GM23338 (cell line): ENCODE results near the gene ERMARD. TPM values are rescaled to one million over a fixed set of nuclear protein-coding genes. Genes with fewer than 3 reads are reported as not detected.

Experiments
- ATAC-seq: fragments of 200-7000 bp; cut with Tn5 transposase; 3 replicates; pipeline ENCODE4 v1.9.1; 2020
- DNase-seq: peaks from one replicate; pipeline ENCODE4 v3.0.0-alpha.2; 2015; ENCODE audit warnings: low spot score
- H2AFZ ChIP-seq: fragments of 200-600 bp; sonication (generic); 2 replicates; pipeline ENCODE4 v1.8.0; 2016; ENCODE audit warnings: antibody characterized with exemption, mild to moderate bottlenecking, moderate library complexity
- H3F3A ChIP-seq: fragments of 200-600 bp; sonication (generic); replicated peaks from 2 replicates; pipeline ENCODE4 v1.8.0; 2017; ENCODE audit warnings: antibody characterized with exemption, mixed run types, low read depth
- H3K27ac ChIP-seq: fragments of 200-600 bp; sonication (generic); 2 replicates; pipeline ENCODE4 v1.6.1; 2016; ENCODE audit warnings: low read depth
- H3K27me3 ChIP-seq: fragments of 200-600 bp; sonication (generic); 2 replicates; pipeline ENCODE4 v1.8.0; 2016; ENCODE audit warnings: mild to moderate bottlenecking, mixed run types, moderate library complexity; ENCODE audit not compliant: insufficient read depth
- H3K36me3 ChIP-seq: fragments of 200-600 bp; sonication (generic); 2 replicates; pipeline ENCODE4 v1.8.0; 2016; ENCODE audit warnings: mild to moderate bottlenecking; ENCODE audit not compliant: insufficient read depth
- H3K4me1 ChIP-seq: fragments of 200-600 bp; sonication (generic); 2 replicates; pipeline ENCODE4 v1.8.0; 2016; ENCODE audit warnings: mild to moderate bottlenecking, moderate library complexity; ENCODE audit not compliant: insufficient read depth
- H3K4me2 ChIP-seq: fragments of 200-600 bp; sonication (generic); 2 replicates; pipeline ENCODE4 v1.7.1; 2017; ENCODE audit warnings: mixed run types
- H3K4me3 ChIP-seq: fragments of 200-600 bp; sonication (generic); 2 replicates; pipeline ENCODE4 v1.6.1; 2016; ENCODE audit warnings: mixed run types
- H3K79me2 ChIP-seq: fragments of 200-600 bp; sonication (generic); replicated peaks from 2 replicates; pipeline ENCODE4 v1.8.0; 2017; ENCODE audit warnings: mild to moderate bottlenecking; ENCODE audit not compliant: insufficient read depth
- H3K9me2 ChIP-seq: fragments of 200-600 bp; sonication (generic); 2 replicates; pipeline ENCODE4 v1.8.0; 2017; ENCODE audit not compliant: insufficient read depth
- H4K20me1 ChIP-seq: fragments of 200-600 bp; sonication (generic); replicated peaks from 2 replicates; pipeline ENCODE4 v1.8.0; 2017; ENCODE audit warnings: mild to moderate bottlenecking; ENCODE audit not compliant: insufficient read depth
- H3K27ac Mint-ChIP-seq: 2 replicates; pipeline ENCODE4 v1.8.0; 2020; ENCODE audit warnings: inconsistent platforms, mild to moderate bottlenecking, moderate library complexity, mixed read lengths
- H3K27me3 Mint-ChIP-seq: 3 replicates; pipeline ENCODE4 v1.8.0; 2022; ENCODE audit warnings: low read depth, mild to moderate bottlenecking, moderate library complexity, mixed read lengths, inconsistent platforms; ENCODE audit not compliant: insufficient read depth, poor library complexity
- H3K36me3 Mint-ChIP-seq: 3 replicates; pipeline ENCODE4 v1.8.0; 2021; ENCODE audit warnings: low read depth, mild to moderate bottlenecking, inconsistent platforms, moderate library complexity, mixed read lengths
- H3K4me1 Mint-ChIP-seq: 3 replicates; pipeline ENCODE4 v1.8.0; 2020; ENCODE audit warnings: mild to moderate bottlenecking, inconsistent platforms, mixed read lengths
- H3K4me3 Mint-ChIP-seq: 3 replicates; pipeline ENCODE4 v1.8.0; 2021; ENCODE audit warnings: moderate library complexity, mild to moderate bottlenecking, inconsistent platforms, mixed read lengths
- H3K9me3 Mint-ChIP-seq: 3 replicates; pipeline ENCODE4 v1.8.0; 2020; ENCODE audit warnings: moderate library complexity, mild to moderate bottlenecking, inconsistent platforms, mixed read lengths
- CREB1 ChIP-seq: fragments of 250-450 bp; sonication (Bioruptor Pico); IDR thresholded peaks from 2 replicates; pipeline ENCODE4 v1.5.0; 2020; ENCODE audit warnings: low read depth, mild to moderate bottlenecking, moderate library complexity
- EZH2 ChIP-seq: fragments of 200-600 bp; sonication (generic); IDR thresholded peaks from one replicate; pipeline ENCODE4 v1.8.0; 2017; ENCODE audit warnings: antibody characterized with exemption, mild to moderate bottlenecking, low read depth; ENCODE audit not compliant: unreplicated experiment
- EZH2phosphoT487 ChIP-seq: fragments of 200-600 bp; sonication (generic); IDR thresholded peaks from one replicate; pipeline ENCODE4 v1.8.1; 2018; ENCODE audit warnings: antibody characterized with exemption; ENCODE audit not compliant: unreplicated experiment
- JUNB ChIP-seq: IDR thresholded peaks from one replicate; pipeline ENCODE4 v1.6.1; 2016; ENCODE audit warnings: antibody characterized with exemption; ENCODE audit not compliant: unreplicated experiment
- POLR2AphosphoS5 ChIP-seq: IDR thresholded peaks from 2 replicates; pipeline ENCODE4 v1.6.1; 2016; ENCODE audit warnings: antibody characterized with exemption, low read depth
- STAT1 ChIP-seq: IDR thresholded peaks from one replicate; pipeline ENCODE4 v1.6.1; 2016; ENCODE audit warnings: antibody characterized with exemption; ENCODE audit not compliant: unreplicated experiment
- ZNF114 ChIP-seq: fragments of 250-450 bp; sonication (Bioruptor Pico); IDR thresholded peaks from 2 replicates; pipeline ENCODE4 v1.5.0; 2020; ENCODE audit warnings: mild to moderate bottlenecking, moderate library complexity
- ZNF331 ChIP-seq: fragments of 250-450 bp; sonication (Bioruptor Pico); IDR thresholded peaks from 2 replicates; pipeline ENCODE4 v1.5.0; 2020; ENCODE audit warnings: low read depth, mild to moderate bottlenecking, moderate library complexity
- polyA plus RNA-seq: library from polyadenylated mRNA; unstranded; fragments of >200 nt; fragmentation: Nextera tagmentation; extraction: Ambion mirVana; gene quantifications from 2 replicates; pipeline ENCODE4 v1.2.1, GENCODE V29; 2016
- total RNA-seq: library from RNA; depleted of rRNA; stranded (reverse); fragments of >200 nt; shearing (Covaris generic); gene quantifications from 2 replicates; pipeline ENCODE4 v1.2.3, GENCODE V29; 2014
- TF ChIP-seq, protein P1 (sequence below): IDR thresholded peaks from one replicate; pipeline ENCODE4 v1.6.1; 2018; ENCODE audit warnings: antibody characterized with exemption; ENCODE audit not compliant: unreplicated experiment
- TF ChIP-seq, protein P2 (sequence below), 2 experiments: fragments of 200-600 bp in 1 of 2; sonication (generic) in 1 of 2; conservative IDR thresholded peaks; 2 replicates each; pipeline versions ENCODE4 v1.5.1 to v1.6.1; 2016 to 2017; ENCODE audit warnings: antibody characterized with exemption in 2 of 2, low read depth in 2 of 2, mild to moderate bottlenecking in 2 of 2, moderate library complexity in 1 of 2
- TF ChIP-seq, protein P3 (sequence below): IDR thresholded peaks from 2 replicates; pipeline ENCODE4 v1.6.1; 2016; ENCODE audit warnings: antibody characterized with exemption

The ERMARD gene
- total and polyA plus RNA-seq, 2 experiments from 2014 or later = 7.6 to 8.6 TPM

DNA sequence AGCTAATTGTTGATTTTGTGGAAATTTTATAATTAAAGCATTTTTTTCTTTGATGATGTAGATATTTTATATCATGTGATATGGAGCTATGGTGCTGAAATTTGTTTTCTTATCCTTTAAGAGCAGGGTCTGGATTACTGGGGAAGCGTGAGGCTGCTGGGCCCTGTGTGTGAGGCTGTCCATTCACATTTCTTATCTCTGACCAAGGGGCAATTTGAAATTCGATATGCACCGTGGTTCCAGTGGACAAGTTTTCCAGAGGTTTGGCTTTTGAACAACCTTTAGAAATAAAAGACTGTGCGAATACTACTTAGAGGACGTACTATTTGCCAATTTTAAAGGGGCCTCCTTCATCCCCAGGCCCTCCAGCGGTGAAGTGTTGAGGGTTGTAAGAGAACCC, 3.7 kb downstream of the ERMARD start:
- Mint-ChIP-seq H3K27me3 (peaks cover 2% of the 10 kb centered on the region), H3K36me3 (peaks cover 21% of the 10 kb centered on the region), H3K27ac (no peak overlapping the region), H3K4me3 (no peak overlapping the region), H3K9me3 (no peaks in the 10 kb centered on the region), H3K4me1 (peaks cover 19% of the 10 kb centered on the region)
- Histone ChIP-seq H3K79me2 (peaks cover 9% of the 10 kb centered on the region), H3K9me2 (no peaks in the 10 kb centered on the region), H3K27me3 (no peaks in the 10 kb centered on the region), H2AFZ (no peak overlapping the region), H3K4me1 (peaks cover 21% of the 10 kb centered on the region), H3K4me2 (no peak overlapping the region), H4K20me1 (no peaks in the 10 kb centered on the region), H3K4me3 (no peak overlapping the region), H3K36me3 (no peaks in the 10 kb centered on the region; the same call in 1 of the 2 replicates), H3F3A (no peaks in the 10 kb centered on the region), H3K27ac (no peak overlapping the region)
- TF ChIP-seq EZH2 (no peak), JUNB (no peak), CREB1 (CRISPR knock-in tag) (no peak), STAT1 (no peak), ZNF331 (CRISPR knock-in tag) (no peak), EZH2phosphoT487 (no peak), ZNF114 (CRISPR knock-in tag) (no peak)
- TF ChIP-seq, protein P1, sequence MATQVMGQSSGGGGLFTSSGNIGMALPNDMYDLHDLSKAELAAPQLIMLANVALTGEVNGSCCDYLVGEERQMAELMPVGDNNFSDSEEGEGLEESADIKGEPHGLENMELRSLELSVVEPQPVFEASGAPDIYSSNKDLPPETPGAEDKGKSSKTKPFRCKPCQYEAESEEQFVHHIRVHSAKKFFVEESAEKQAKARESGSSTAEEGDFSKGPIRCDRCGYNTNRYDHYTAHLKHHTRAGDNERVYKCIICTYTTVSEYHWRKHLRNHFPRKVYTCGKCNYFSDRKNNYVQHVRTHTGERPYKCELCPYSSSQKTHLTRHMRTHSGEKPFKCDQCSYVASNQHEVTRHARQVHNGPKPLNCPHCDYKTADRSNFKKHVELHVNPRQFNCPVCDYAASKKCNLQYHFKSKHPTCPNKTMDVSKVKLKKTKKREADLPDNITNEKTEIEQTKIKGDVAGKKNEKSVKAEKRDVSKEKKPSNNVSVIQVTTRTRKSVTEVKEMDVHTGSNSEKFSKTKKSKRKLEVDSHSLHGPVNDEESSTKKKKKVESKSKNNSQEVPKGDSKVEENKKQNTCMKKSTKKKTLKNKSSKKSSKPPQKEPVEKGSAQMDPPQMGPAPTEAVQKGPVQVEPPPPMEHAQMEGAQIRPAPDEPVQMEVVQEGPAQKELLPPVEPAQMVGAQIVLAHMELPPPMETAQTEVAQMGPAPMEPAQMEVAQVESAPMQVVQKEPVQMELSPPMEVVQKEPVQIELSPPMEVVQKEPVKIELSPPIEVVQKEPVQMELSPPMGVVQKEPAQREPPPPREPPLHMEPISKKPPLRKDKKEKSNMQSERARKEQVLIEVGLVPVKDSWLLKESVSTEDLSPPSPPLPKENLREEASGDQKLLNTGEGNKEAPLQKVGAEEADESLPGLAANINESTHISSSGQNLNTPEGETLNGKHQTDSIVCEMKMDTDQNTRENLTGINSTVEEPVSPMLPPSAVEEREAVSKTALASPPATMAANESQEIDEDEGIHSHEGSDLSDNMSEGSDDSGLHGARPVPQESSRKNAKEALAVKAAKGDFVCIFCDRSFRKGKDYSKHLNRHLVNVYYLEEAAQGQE = no peak
- TF ChIP-seq, protein P2, sequence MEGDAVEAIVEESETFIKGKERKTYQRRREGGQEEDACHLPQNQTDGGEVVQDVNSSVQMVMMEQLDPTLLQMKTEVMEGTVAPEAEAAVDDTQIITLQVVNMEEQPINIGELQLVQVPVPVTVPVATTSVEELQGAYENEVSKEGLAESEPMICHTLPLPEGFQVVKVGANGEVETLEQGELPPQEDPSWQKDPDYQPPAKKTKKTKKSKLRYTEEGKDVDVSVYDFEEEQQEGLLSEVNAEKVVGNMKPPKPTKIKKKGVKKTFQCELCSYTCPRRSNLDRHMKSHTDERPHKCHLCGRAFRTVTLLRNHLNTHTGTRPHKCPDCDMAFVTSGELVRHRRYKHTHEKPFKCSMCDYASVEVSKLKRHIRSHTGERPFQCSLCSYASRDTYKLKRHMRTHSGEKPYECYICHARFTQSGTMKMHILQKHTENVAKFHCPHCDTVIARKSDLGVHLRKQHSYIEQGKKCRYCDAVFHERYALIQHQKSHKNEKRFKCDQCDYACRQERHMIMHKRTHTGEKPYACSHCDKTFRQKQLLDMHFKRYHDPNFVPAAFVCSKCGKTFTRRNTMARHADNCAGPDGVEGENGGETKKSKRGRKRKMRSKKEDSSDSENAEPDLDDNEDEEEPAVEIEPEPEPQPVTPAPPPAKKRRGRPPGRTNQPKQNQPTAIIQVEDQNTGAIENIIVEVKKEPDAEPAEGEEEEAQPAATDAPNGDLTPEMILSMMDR (conservative IDR thresholded peaks at IDR 0.05; ENCODE audit: low read depth in 2 of 2) = no peak
- TF ChIP-seq, protein P3, sequence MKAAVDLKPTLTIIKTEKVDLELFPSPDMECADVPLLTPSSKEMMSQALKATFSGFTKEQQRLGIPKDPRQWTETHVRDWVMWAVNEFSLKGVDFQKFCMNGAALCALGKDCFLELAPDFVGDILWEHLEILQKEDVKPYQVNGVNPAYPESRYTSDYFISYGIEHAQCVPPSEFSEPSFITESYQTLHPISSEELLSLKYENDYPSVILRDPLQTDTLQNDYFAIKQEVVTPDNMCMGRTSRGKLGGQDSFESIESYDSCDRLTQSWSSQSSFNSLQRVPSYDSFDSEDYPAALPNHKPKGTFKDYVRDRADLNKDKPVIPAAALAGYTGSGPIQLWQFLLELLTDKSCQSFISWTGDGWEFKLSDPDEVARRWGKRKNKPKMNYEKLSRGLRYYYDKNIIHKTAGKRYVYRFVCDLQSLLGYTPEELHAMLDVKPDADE = no peak
- ATAC-seq = no peak
- DNase-seq = no peak

DNA sequence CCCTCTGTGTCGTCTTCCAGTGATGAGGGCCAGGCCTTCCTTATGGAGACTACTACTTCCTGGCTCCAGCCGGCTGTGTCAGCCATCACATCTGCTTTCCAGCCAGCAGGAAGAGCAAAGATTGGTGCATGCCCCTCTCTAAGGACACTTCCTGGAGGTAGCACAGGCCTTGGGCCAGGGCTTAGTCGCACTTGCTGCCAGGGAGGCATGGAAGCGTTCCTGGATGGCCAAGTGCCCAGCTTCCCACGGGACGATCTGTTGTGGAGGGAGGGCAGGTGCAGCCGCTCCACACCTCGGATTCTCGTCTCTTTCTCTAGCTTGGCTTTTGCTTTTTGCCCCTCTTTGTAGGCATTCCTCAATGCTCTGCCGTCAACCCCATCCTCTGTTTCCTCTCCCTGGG, 11.9 kb downstream of the ERMARD start:
- DNase-seq (no peak), ATAC-seq (no peak)
- no peaks in the 10 kb centered on the region for H3F3A ChIP-seq
- Mint-ChIP-seq H3K27me3 (peaks cover 9% of the 10 kb centered on the region), H3K27ac (no peak overlapping the region), H3K4me1 (no peaks in the 10 kb centered on the region), H3K4me3 (no peak overlapping the region), H3K9me3 (no peaks in the 10 kb centered on the region), H3K36me3 (peaks cover 24% of the 10 kb centered on the region)
- H3K27ac ChIP-seq = no peak overlapping the region
- no peaks in the 10 kb centered on the region for H3K36me3 ChIP-seq
- no peak overlapping the region for H3K4me2 ChIP-seq
- H3K9me2 ChIP-seq = no peaks in the 10 kb centered on the region
- H3K27me3 ChIP-seq = no peaks in the 10 kb centered on the region
- H4K20me1 ChIP-seq = no peaks in the 10 kb centered on the region
- H3K4me1 ChIP-seq = no peaks in the 10 kb centered on the region
- no peak overlapping the region for H2AFZ ChIP-seq
- no peaks in the 10 kb centered on the region for H3K79me2 ChIP-seq
- H3K4me3 ChIP-seq = no peak overlapping the region
- TF ChIP-seq EZH2 (no peak), POLR2AphosphoS5 (no peak), EZH2phosphoT487 (no peak), STAT1 (no peak), ZNF331 (CRISPR knock-in tag) (no peak)
- TF ChIP-seq, protein P2 (conservative IDR thresholded peaks at IDR 0.05; ENCODE audit: low read depth in 2 of 2) = no peak
- TF ChIP-seq, protein P1 = no peak
